A549 (cell line): Measurements from ENCODE around the gene ALDOA. TPM values are rescaled to one million over a fixed set of nuclear protein-coding genes. Genes with fewer than 3 reads are reported as not detected.

Experiments
- ATAC-seq, 2 experiments: fragments of 200-7000 bp in 1 of 2; fragments of >200 bp in 1 of 2; cut with Nextera tagmentation in 1 of 2; cut with Tn5 transposase in 1 of 2; 3 replicates each; pipeline versions ENCODE4 v1.8.0 to v1.9.1; 2018 to 2020; ENCODE audit warnings: mild to moderate bottlenecking in 1 of 2, moderate library complexity in 1 of 2
- CTCF ChIA-PET: fragments of 300-600 bp; sonication (Branson Sonifier 250); formaldehyde crosslinking; extraction: SDS; loops from one replicate; lab custom pipeline; 2021; ENCODE audit warnings: antibody characterized with exemption, inconsistent platforms; lab: Yijun Ruan, JAX
- POLR2A ChIA-PET: fragments of 350-600 bp; formaldehyde crosslinking; extraction: SDS; loops from one replicate; lab custom pipeline; 2021; ENCODE audit warnings: antibody characterized with exemption, inconsistent platforms; lab: Yijun Ruan, JAX
- DNase-seq, 2 experiments: peaks; one replicate each; pipeline versions ENCODE4 v3.0.0 to v3.0.0-alpha.2; 2011 to 2016; ENCODE audit warnings: low read depth in 1 of 2, low spot score in 1 of 2
- FAIRE-seq: peaks from 2 replicates; lab custom pipeline; 2011; peaks lifted over from hg19 to GRCh38; lab: Jason Lieb, UNC
- H3K27ac ChIP-seq, 2 experiments: fragments of >200 bp; sonication (Bioruptor Twin); formaldehyde crosslinking; 3 replicates each; pipeline ENCODE4 v1.5.1; 2016 to 2017
- H3K4me1 ChIP-seq: fragments of >200 bp; sonication (Bioruptor Twin); formaldehyde crosslinking; 3 replicates; pipeline ENCODE4 v1.6.1; 2016
- H3K4me2 ChIP-seq: fragments of >200 bp; sonication (Bioruptor Twin); formaldehyde crosslinking; 3 replicates; pipeline ENCODE4 v1.6.1; 2016
- H3K4me3 ChIP-seq: fragments of >200 bp; sonication (Bioruptor Twin); formaldehyde crosslinking; 3 replicates; pipeline ENCODE4 v1.5.1; 2016
- H3K9me3 ChIP-seq: fragments of >200 bp; sonication (Bioruptor Twin); formaldehyde crosslinking; 3 replicates; pipeline ENCODE4 v1.6.1; 2016
- BHLHE40 ChIP-seq: IDR thresholded peaks from 2 replicates; pipeline ENCODE4 v1.6.1; 2012; ENCODE audit warnings: low read depth, low read length, inconsistent platforms
- CBX8 ChIP-seq: fragments of 200-600 bp; sonication (generic); IDR thresholded peaks from 2 replicates; pipeline ENCODE4 v1.6.1; 2016
- CEBPB ChIP-seq, 2 experiments: fragments of >200 bp in 1 of 2; sonication (Bioruptor Twin) in 1 of 2; formaldehyde crosslinking in 1 of 2; IDR thresholded peaks; 2 replicates each; pipeline ENCODE4 v1.6.1; 2012 to 2016
- CHD4 ChIP-seq: fragments of 200-600 bp; sonication (generic); IDR thresholded peaks from 2 replicates; pipeline ENCODE4 v1.6.1; 2016; ENCODE audit warnings: antibody characterized with exemption, mild to moderate bottlenecking, borderline replicate concordance
- CTCF ChIP-seq: fragments of >200 bp; sonication (Bioruptor Twin); formaldehyde crosslinking; IDR thresholded peaks from 3 replicates; pipeline ENCODE4 v1.5.1; 2016
- FOXS1 ChIP-seq: fragments of 250-450 bp; sonication (Bioruptor Pico); IDR thresholded peaks from 2 replicates; pipeline ENCODE4 v1.5.0; 2020; ENCODE audit warnings: mild to moderate bottlenecking, moderate library complexity
- HEYL ChIP-seq: fragments of 250-450 bp; sonication (Bioruptor Pico); IDR thresholded peaks from 2 replicates; pipeline ENCODE4 v1.8.0; 2021; ENCODE audit warnings: mild to moderate bottlenecking, moderate library complexity
- HOXA7 ChIP-seq: fragments of 250-450 bp; sonication (Bioruptor Pico); IDR thresholded peaks from 2 replicates; pipeline ENCODE4 v1.5.0; 2020; ENCODE audit warnings: mild to moderate bottlenecking, moderate library complexity
- HOXB5 ChIP-seq: fragments of 250-450 bp; sonication (Bioruptor Pico); IDR thresholded peaks from 2 replicates; pipeline ENCODE4 v1.5.0; 2020; ENCODE audit warnings: mild to moderate bottlenecking, moderate library complexity
- JUN ChIP-seq, 2 experiments: fragments of >200 bp; sonication (Bioruptor Twin); formaldehyde crosslinking; IDR thresholded peaks; 2 replicates in 1 of 2; 3 replicates in 1 of 2; pipeline ENCODE4 v1.6.1; 2016 to 2017
- JUNB ChIP-seq: fragments of >200 bp; sonication (Bioruptor Twin); formaldehyde crosslinking; IDR thresholded peaks from 2 replicates; pipeline ENCODE4 v1.6.1; 2016
- MAFK ChIP-seq: fragments of 450-650 bp; IDR thresholded peaks from 2 replicates; pipeline ENCODE4 v1.6.1; 2014; ENCODE audit not compliant: partially characterized antibody
- MAX ChIP-seq: IDR thresholded peaks from 2 replicates; pipeline ENCODE4 v1.6.1; 2012
- MAZ ChIP-seq: fragments of 150-350 bp; IDR thresholded peaks from 2 replicates; pipeline ENCODE4 v1.6.1; 2014; ENCODE audit warnings: antibody characterized with exemption, low read depth, low read length, borderline replicate concordance
- MYC ChIP-seq: IDR thresholded peaks from 2 replicates; pipeline ENCODE4 v1.6.1; 2012; ENCODE audit warnings: mild to moderate bottlenecking, inconsistent platforms, low read length, improper control_type of control experiment, borderline replicate concordance
- NFE2L2 ChIP-seq: fragments of 150-350 bp; conservative IDR thresholded peaks from 2 replicates; pipeline ENCODE4 v1.6.1; 2014; ENCODE audit warnings: low read length
- NR3C1 ChIP-seq: fragments of >200 bp; sonication (Bioruptor Twin); formaldehyde crosslinking; IDR thresholded peaks from 3 replicates; pipeline ENCODE4 v1.6.1; 2017
- PHF8 ChIP-seq: fragments of 200-600 bp; sonication (generic); IDR thresholded peaks from 2 replicates; pipeline ENCODE4 v1.6.1; 2016; ENCODE audit warnings: low read depth, mild to moderate bottlenecking, antibody characterized with exemption, moderate library complexity, borderline replicate concordance
- RAD21 ChIP-seq, 2 experiments: fragments of >200 bp in 1 of 2; sonication (Bioruptor Twin) in 1 of 2; formaldehyde crosslinking in 1 of 2; IDR thresholded peaks in 1 of 2; conservative IDR thresholded peaks in 1 of 2; 2 replicates in 1 of 2; 3 replicates in 1 of 2; pipeline ENCODE4 v1.6.1; 2012 to 2018; ENCODE audit warnings: inconsistent platforms in 1 of 2
- RFX5 ChIP-seq: fragments of 450-650 bp; IDR thresholded peaks from 2 replicates; pipeline ENCODE4 v1.7.1; 2014; ENCODE audit warnings: antibody characterized with exemption, mild to moderate bottlenecking, moderate library complexity
- RNF2 ChIP-seq: fragments of 200-600 bp; sonication (generic); IDR thresholded peaks from 2 replicates; pipeline ENCODE4 v1.6.1; 2016; ENCODE audit warnings: low read depth, mild to moderate bottlenecking, antibody characterized with exemption, moderate library complexity, borderline replicate concordance
- SMC3 ChIP-seq: fragments of >200 bp; sonication (Bioruptor Twin); formaldehyde crosslinking; IDR thresholded peaks from 3 replicates; pipeline ENCODE4 v1.6.1; 2018; ENCODE audit warnings: inconsistent platforms
- ZFP36 ChIP-seq: fragments of 450-650 bp; IDR thresholded peaks from 2 replicates; pipeline ENCODE4 v1.6.1; 2014; ENCODE audit warnings: borderline replicate concordance; ENCODE audit not compliant: partially characterized antibody
- whole genome bisulfite sequencing: methylation state at CpG from one replicate; pipeline ENCODE4 v1.1.6; 2017; ENCODE audit errors: missing lambda C conversion rate; 5-methylcytosine and 5-hydroxymethylcytosine counted together
- polyA plus RNA-seq, 4 experiments: library from polyadenylated mRNA; depleted of rRNA in 3 of 4; stranded (reverse); fragments of >200 nt; fragmentation: RNase III in 1 of 4; extraction: RNeasy Plus Mini Kit Qiagen cat#74134 plus additional on column Dnase treatment in 1 of 4; gene quantifications; 2 replicates in 3 of 4; 3 replicates in 1 of 4; pipeline ENCODE4 v1.2.3, GENCODE V29; 2011 to 2017
- TF ChIP-seq, protein P1 (sequence below): fragments of 150-350 bp; IDR thresholded peaks from 2 replicates; pipeline ENCODE4 v1.6.1; 2014; ENCODE audit warnings: low read depth, mild to moderate bottlenecking, low read length

ALDOA gene
- polyA plus RNA-seq, 2 of the 4 experiments (the other 2 are of a cell fraction) = 741 to 1,286 TPM

DNA sequence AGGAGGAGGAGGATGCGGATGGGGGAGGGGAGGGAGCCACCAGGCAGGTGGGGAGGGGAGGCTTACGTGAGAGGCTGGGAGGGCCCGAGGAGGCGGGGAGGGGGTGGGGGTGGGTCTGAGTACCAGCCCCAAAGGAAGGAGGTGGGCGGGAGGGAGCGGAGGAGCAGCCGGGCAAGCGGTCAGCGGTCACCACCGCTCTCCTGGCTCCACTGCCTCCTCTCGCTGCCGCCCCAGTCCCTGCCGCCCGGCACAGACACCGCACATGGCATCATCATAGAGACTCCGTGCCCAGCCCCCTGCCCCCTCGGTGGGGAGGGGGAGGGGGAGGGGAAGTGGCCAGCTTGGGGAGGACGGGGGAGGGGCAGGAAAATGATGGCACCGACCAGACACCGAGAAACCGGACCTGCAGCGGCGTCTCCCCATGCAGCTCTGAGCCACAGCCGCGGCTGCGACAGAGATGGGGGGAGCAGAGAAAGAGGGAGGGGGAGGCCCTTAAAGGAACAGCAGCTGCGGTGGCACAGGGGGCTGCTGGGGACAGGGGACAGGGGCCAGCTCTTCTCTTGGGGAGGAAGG, 34.6 kb upstream of the ALDOA start, which contains the start of gene TLCD3B:
Gene TLCD3B, minus strand, starts transcription at position 431 of the 573 bp plus-strand sequence. CDS start 744 bp downstream, outside the sequence.
- ChIA-PET POLR2A (no interaction called here), CTCF (interaction anchor here (0.6 to 5.0 kb wide), 34 partner anchors 8 to 427 kb away, joined by 3 to 61 read pairs (median 9); partner anchors contain the start of genes ALDOA, C16orf92, CDIPT and MVP)
- 9% methylated on average over 17 of the region's 27 CpGs for WGBS
- Histone ChIP-seq H3K4me1 (0 out of 3 replicates have a peak, but pooled peaks cover 7% of the 10 kb centered on the region), H3K4me2 (peak within 1 kb of the TSS; percentile 79), H3K27ac (peak within 1 kb of the TSS in 1 of 2 experiments; percentile 75; a peak in 3 of 6 replicates), H3K9me3 (no peaks in the 10 kb centered on the region), H3K4me3 (peak within 1 kb of the TSS; percentile 34)
- ATAC-seq (peak; percentile 28 to 49; a peak in 4 of 6 replicates), DNase-seq (no peak), FAIRE-seq (no peak)
- TF ChIP-seq NFE2L2 (no peak), JUN (IDR thresholded peaks at IDR 0.05) (no peak), JUNB (no peak), CBX8 (no peak), RNF2 (no peak), HOXB5 (CRISPR knock-in tag) (no peak), HOXA7 (no peak), BHLHE40 (no peak), MAFK (no peak), NR3C1 (no peak), MAZ (no peak), HEYL (CRISPR knock-in tag) (no peak)

- WGBS = 62% methylated on average over 11 of the region's 11 CpGs
- ChIA-PET CTCF (interaction anchor here (0.6 to 5.0 kb wide), 71 partner anchors 9 to 1063 kb away, joined by 3 to 61 read pairs (median 5); partner anchors contain the start of genes ALDOA, C16orf92, CDIPT and DOC2A), POLR2A (no interaction called here)
- Histone ChIP-seq H3K4me3 (peak overlapping the region; percentile 34), H3K9me3 (no peaks in the 10 kb centered on the region), H3K27ac (peak overlapping the region in 1 of 2 experiments; percentile 75; a peak in 3 of 6 replicates)
- DNase-seq = no peak
- FAIRE-seq = no peak
- no peak for TF ChIP-seq MYC
- TF ChIP-seq CEBPB (IDR thresholded peaks at IDR 0.05) = no peak
- TF ChIP-seq PHF8 = no peak
- no peak for TF ChIP-seq BHLHE40
- TF ChIP-seq FOXS1 = no peak
- TF ChIP-seq NR3C1 = no peak
- no peak for TF ChIP-seq CHD4
- TF ChIP-seq ZFP36 = no peak
- no peak for TF ChIP-seq RFX5
- no peak for TF ChIP-seq MAX
- TF ChIP-seq, protein P1, sequence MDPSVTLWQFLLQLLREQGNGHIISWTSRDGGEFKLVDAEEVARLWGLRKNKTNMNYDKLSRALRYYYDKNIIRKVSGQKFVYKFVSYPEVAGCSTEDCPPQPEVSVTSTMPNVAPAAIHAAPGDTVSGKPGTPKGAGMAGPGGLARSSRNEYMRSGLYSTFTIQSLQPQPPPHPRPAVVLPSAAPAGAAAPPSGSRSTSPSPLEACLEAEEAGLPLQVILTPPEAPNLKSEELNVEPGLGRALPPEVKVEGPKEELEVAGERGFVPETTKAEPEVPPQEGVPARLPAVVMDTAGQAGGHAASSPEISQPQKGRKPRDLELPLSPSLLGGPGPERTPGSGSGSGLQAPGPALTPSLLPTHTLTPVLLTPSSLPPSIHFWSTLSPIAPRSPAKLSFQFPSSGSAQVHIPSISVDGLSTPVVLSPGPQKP = no peak
- TF ChIP-seq, all 56 proteins: peak for 0
- ATAC-seq = peak in 1 of 2 experiments; percentile 16; a peak in 3 of 6 replicates
- Histone ChIP-seq H3K4me2 (peak overlapping the region; percentile 79), H3K4me1 (0 out of 3 replicates have a peak, but pooled peaks cover 7% of the 10 kb centered on the region)
Observed at GRCh38 chr16:30031477-30031918, 34.1 kb upstream of the ALDOA start.

- CTCF ChIA-PET = interaction anchor here (0.6 to 5.0 kb wide), 84 partner anchors 9 to 1064 kb away, joined by 3 to 61 read pairs (median 5); partner anchors contain the start of genes ALDOA, C16orf92, CDIPT and DOC2A
- peak in 1 of 2 experiments; percentile 79 for DNase-seq
- Histone ChIP-seq H3K4me2 (no peak overlapping the region), H3K4me1 (0 out of 3 replicates have a peak, but pooled peaks cover 7% of the 10 kb centered on the region), H3K27ac (no peak overlapping the region), H3K9me3 (no peaks in the 10 kb centered on the region), H3K4me3 (no peak overlapping the region)
- WGBS = 11% methylated on average over 11 of the region's 12 CpGs
- peak in 1 of 2 experiments; percentile 75; a peak in 3 of 6 replicates for ATAC-seq
- POLR2A ChIA-PET = interaction anchor here (0.7 to 0.9 kb wide), 2 partner anchors 33 to 217 kb away, joined by 6 to 12 read pairs; partner anchors contain the start of genes ALDOA and PAGR1
- TF ChIP-seq SMC3 (peak; percentile 72), CTCF (peak; percentile 91), RAD21 (conservative IDR thresholded peaks at IDR 0.05 in 1 of 2, IDR thresholded peaks at IDR 0.05 in 1 of 2) (peak; percentile 91 to 94), NR3C1 (no peak)
- FAIRE-seq = no peak
Observed at GRCh38 chr16:30032083-30032819, 33.3 kb upstream of the ALDOA start.
